ENCODE measurements around the gene WDR43. TPM values are rescaled to one million over a fixed set of nuclear protein-coding genes. Genes with fewer than 3 reads are reported as not detected.

WDR43 gene
- total and polyA plus RNA-seq, 2 donors = 15.6 to 49.0 TPM

DNA sequence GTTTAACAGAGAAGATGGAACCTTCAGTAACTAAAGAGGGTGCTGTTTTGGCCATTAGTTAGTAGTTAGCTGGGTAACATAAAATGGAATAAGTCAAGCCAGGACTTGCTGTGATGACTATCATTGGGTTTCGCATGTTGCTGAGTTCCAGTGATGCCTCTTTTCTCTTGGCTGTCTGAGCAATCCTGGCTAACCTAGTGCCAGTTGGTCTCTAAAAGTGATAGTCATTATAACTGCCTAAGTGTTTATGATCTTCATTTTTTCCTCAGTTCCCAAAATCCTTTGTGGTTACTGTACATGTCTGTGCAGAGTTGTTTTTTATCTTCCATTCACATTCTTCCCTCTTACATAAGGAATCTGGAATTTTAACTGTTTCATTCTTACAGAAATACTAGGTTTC, 33.4 kb downstream of the WDR43 start:
- no peak overlapping the region for H3K27ac ChIP-seq (ENCODE audit: low read depth in 1 of 2, low read length in 1 of 2)
- H3K36me3 ChIP-seq (ENCODE audit: control insufficient read depth in 2 of 2, insufficient read depth in 2 of 2, low read length in 1 of 2) = peaks cover 16 to 87% of the 10 kb centered on the region in 2 donors
- no peaks in the 10 kb centered on the region for H3K4me1 ChIP-seq (ENCODE audit: control insufficient read depth in 2 of 2, insufficient read depth in 2 of 2, low read length in 2 of 2)
- no peak for DNase-seq (ENCODE audit: low read depth in 6 of 9, low spot score in 9 of 9)
- H3K27me3 ChIP-seq (ENCODE audit: control insufficient read depth in 2 of 2, insufficient read depth in 1 of 2, low read length in 1 of 2) = no peaks in the 10 kb centered on the region
- no peak overlapping the region for H3K4me3 ChIP-seq (ENCODE audit: low read length in 2 of 2)
- WGBS = 94% methylated on average over 1 of the region's 1 CpG
- H3K9me3 ChIP-seq (ENCODE audit: control insufficient read depth in 2 of 2, insufficient read depth in 1 of 2, low read length in 1 of 2) = no peaks in the 10 kb centered on the region

- Histone ChIP-seq H3K27me3 (ENCODE audit: control insufficient read depth in 2 of 2, insufficient read depth in 1 of 2, low read length in 1 of 2) (no peaks in the 10 kb centered on the region), H3K36me3 (ENCODE audit: control insufficient read depth in 2 of 2, insufficient read depth in 2 of 2, low read length in 1 of 2) (peaks cover 5 to 86% of the 10 kb centered on the region in 2 donors), H3K27ac (ENCODE audit: low read depth in 1 of 2, low read length in 1 of 2) (no peak overlapping the region), H3K9me3 (ENCODE audit: control insufficient read depth in 2 of 2, insufficient read depth in 1 of 2, low read length in 1 of 2) (no peaks in the 10 kb centered on the region), H3K4me1 (ENCODE audit: control insufficient read depth in 2 of 2, insufficient read depth in 2 of 2, low read length in 2 of 2) (no peaks in the 10 kb centered on the region), H3K4me3 (ENCODE audit: low read length in 2 of 2) (no peak overlapping the region)
- WGBS = 99% methylated on average over 4 of the region's 4 CpGs
- no peak for DNase-seq (ENCODE audit: low read depth in 6 of 9, low spot score in 9 of 9)
These were observed 35.1 kb downstream of the WDR43 start for GRCh38 chr2:28929581-28929980.

DNA sequence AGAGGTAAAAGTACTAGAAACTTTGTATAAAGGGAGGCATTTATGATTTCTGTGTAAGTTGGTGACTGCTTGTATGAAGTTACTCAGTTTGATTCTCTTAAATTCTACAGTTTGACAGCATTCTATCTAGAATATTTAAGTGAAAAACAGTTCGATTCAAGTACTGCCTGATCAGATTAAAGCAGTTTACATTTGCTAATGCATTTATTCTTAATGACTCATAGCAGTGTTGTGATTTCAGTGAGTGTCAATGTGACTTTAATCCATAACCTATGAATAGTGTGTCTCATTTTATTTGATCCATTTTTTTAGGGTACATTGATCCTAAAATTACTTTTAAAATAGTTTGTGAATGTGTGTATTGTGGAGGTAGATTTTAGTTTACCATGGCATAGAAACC, 35.7 kb downstream of the WDR43 start:
- WGBS = 96% methylated on average over 1 of the region's 1 CpG
- peaks cover 0 to 86% of the 10 kb centered on the region in 2 donors for H3K36me3 ChIP-seq (ENCODE audit: control insufficient read depth in 2 of 2, insufficient read depth in 2 of 2, low read length in 1 of 2)

GRCh38 chr2:28934769-28935168, 40.3 kb downstream of the WDR43 start:
- H3K9me3 ChIP-seq (ENCODE audit: control insufficient read depth in 2 of 2, insufficient read depth in 1 of 2, low read length in 1 of 2) = no peaks in the 10 kb centered on the region
- no peak overlapping the region for H3K4me3 ChIP-seq (ENCODE audit: low read length in 2 of 2)
- WGBS = 97% methylated on average over 2 of the region's 2 CpGs
- no peaks in the 10 kb centered on the region for H3K4me1 ChIP-seq (ENCODE audit: control insufficient read depth in 2 of 2, insufficient read depth in 2 of 2, low read length in 2 of 2)
- peaks cover 3 to 73% of the 10 kb centered on the region in 2 donors for H3K36me3 ChIP-seq (ENCODE audit: control insufficient read depth in 2 of 2, insufficient read depth in 2 of 2, low read length in 1 of 2)
- no peak for DNase-seq (ENCODE audit: low read depth in 6 of 9, low spot score in 9 of 9)
- H3K27ac ChIP-seq (ENCODE audit: low read depth in 1 of 2, low read length in 1 of 2) = no peak overlapping the region
- H3K27me3 ChIP-seq (ENCODE audit: control insufficient read depth in 2 of 2, insufficient read depth in 1 of 2, low read length in 1 of 2) = no peaks in the 10 kb centered on the region

More for the DNA sequence above, 35.7 kb downstream of the WDR43 start:
- no peak for DNase-seq (ENCODE audit: low read depth in 6 of 9, low spot score in 9 of 9)
- H3K4me1 ChIP-seq (ENCODE audit: control insufficient read depth in 2 of 2, insufficient read depth in 2 of 2, low read length in 2 of 2) = no peaks in the 10 kb centered on the region
- no peak overlapping the region for H3K4me3 ChIP-seq (ENCODE audit: low read length in 2 of 2)
- no peaks in the 10 kb centered on the region for H3K27me3 ChIP-seq (ENCODE audit: control insufficient read depth in 2 of 2, insufficient read depth in 1 of 2, low read length in 1 of 2)
- H3K9me3 ChIP-seq (ENCODE audit: control insufficient read depth in 2 of 2, insufficient read depth in 1 of 2, low read length in 1 of 2) = no peaks in the 10 kb centered on the region
- no peak overlapping the region for H3K27ac ChIP-seq (ENCODE audit: low read depth in 1 of 2, low read length in 1 of 2)

- H3K27ac ChIP-seq (ENCODE audit: low read depth in 1 of 2, low read length in 1 of 2) = no peak overlapping the region
- no peaks in the 10 kb centered on the region for H3K27me3 ChIP-seq (ENCODE audit: control insufficient read depth in 2 of 2, insufficient read depth in 1 of 2, low read length in 1 of 2)
- DNase-seq (ENCODE audit: low read depth in 6 of 9, low spot score in 9 of 9) = no peak
- H3K4me3 ChIP-seq (ENCODE audit: low read length in 2 of 2) = no peak overlapping the region
- no peaks in the 10 kb centered on the region for H3K4me1 ChIP-seq (ENCODE audit: control insufficient read depth in 2 of 2, insufficient read depth in 2 of 2, low read length in 2 of 2)
- peaks cover 21 to 81% of the 10 kb centered on the region in 2 donors for H3K36me3 ChIP-seq (ENCODE audit: control insufficient read depth in 2 of 2, insufficient read depth in 2 of 2, low read length in 1 of 2)
- WGBS = 97% methylated on average over 3 of the region's 3 CpGs
- H3K9me3 ChIP-seq (ENCODE audit: control insufficient read depth in 2 of 2, insufficient read depth in 1 of 2, low read length in 1 of 2) = no peaks in the 10 kb centered on the region
These were observed 46.5 kb downstream of the WDR43 start for GRCh38 chr2:28941008-28941407.

DNA sequence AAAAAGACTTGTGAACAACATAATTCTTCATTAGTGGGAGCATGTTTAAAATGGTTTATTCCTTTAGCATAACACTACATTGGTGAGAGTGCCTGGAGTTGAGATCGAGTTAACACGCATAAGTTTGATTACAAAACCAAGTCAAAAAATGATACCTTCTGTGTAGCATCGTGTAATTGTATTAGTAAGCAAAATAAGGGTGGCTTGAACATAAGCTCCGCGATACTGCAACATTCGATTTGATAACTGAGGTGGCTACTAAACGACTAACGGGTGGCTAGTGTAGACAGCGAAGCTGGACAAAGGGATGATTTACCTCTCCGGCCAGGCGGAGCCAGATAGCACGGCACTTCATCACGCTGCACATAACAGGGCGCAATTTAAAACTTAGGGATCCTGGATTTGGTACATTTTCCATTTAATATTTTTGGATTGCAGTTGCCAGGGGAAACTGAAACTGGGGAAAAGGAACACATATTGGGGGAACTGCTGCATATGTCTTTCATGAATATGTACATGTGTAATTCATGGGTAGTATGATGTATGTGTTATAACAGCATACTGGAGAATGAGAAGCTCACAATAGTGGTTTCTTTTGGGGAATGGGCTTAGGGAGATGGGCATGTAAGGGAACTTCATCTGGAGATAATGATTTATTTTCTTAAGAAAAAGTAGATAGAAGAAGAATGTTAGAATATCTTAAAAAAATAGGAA, 50.2 kb downstream of the WDR43 start:
- no peak for DNase-seq (ENCODE audit: low read depth in 6 of 9, low spot score in 9 of 9)
- H3K27ac ChIP-seq (ENCODE audit: low read depth in 1 of 2, low read length in 1 of 2) = no peak overlapping the region
- no peak overlapping the region for H3K4me3 ChIP-seq (ENCODE audit: low read length in 2 of 2)
- H3K4me1 ChIP-seq (ENCODE audit: control insufficient read depth in 2 of 2, insufficient read depth in 2 of 2, low read length in 2 of 2) = no peaks in the 10 kb centered on the region
- peaks cover 34 to 80% of the 10 kb centered on the region in 2 donors for H3K36me3 ChIP-seq (ENCODE audit: control insufficient read depth in 2 of 2, insufficient read depth in 2 of 2, low read length in 1 of 2)
- WGBS = 95% methylated on average over 14 of the region's 14 CpGs
- H3K27me3 ChIP-seq (ENCODE audit: control insufficient read depth in 2 of 2, insufficient read depth in 1 of 2, low read length in 1 of 2) = no peaks in the 10 kb centered on the region
- H3K9me3 ChIP-seq (ENCODE audit: control insufficient read depth in 2 of 2, insufficient read depth in 1 of 2, low read length in 1 of 2) = no peaks in the 10 kb centered on the region

GRCh38 chr2:28948160-28948559, 53.7 kb downstream of the WDR43 start:
- Histone ChIP-seq H3K27ac (ENCODE audit: low read depth in 1 of 2, low read length in 1 of 2) (no peak overlapping the region), H3K4me1 (ENCODE audit: control insufficient read depth in 2 of 2, insufficient read depth in 2 of 2, low read length in 2 of 2) (peaks cover 0 to 2% of the 10 kb centered on the region in 2 donors), H3K36me3 (ENCODE audit: control insufficient read depth in 2 of 2, insufficient read depth in 2 of 2, low read length in 1 of 2) (peaks cover 20 to 56% of the 10 kb centered on the region in 2 donors), H3K27me3 (ENCODE audit: control insufficient read depth in 2 of 2, insufficient read depth in 1 of 2, low read length in 1 of 2) (no peaks in the 10 kb centered on the region), H3K9me3 (ENCODE audit: control insufficient read depth in 2 of 2, insufficient read depth in 1 of 2, low read length in 1 of 2) (no peaks in the 10 kb centered on the region), H3K4me3 (ENCODE audit: low read length in 2 of 2) (no peak overlapping the region)
- DNase-seq (ENCODE audit: low read depth in 6 of 9, low spot score in 9 of 9) = no peak
- 98% methylated on average over 2 of the region's 2 CpGs for WGBS

DNA sequence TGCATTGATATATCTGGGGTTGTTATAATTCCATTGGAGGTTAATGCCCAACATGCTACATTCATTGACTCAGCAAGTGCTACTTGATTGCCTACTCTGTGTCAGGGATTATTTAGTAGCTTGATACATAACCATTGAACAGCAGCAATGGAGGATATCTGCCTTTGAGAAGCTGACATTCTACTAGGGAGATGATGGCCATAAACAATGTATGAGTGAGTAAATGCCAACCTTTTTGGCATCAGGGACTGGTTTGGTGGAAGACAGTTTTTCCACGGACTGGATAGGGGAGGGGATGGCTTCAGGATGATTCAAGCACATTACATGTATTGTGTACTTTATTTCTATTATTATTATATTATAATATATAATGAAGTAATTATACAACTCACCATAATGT, 54.7 kb downstream of the WDR43 start:
- WGBS = 100% methylated on average over 1 of the region's 1 CpG
- H3K27me3 ChIP-seq (ENCODE audit: control insufficient read depth in 2 of 2, insufficient read depth in 1 of 2, low read length in 1 of 2) = no peaks in the 10 kb centered on the region
- H3K4me1 ChIP-seq (ENCODE audit: control insufficient read depth in 2 of 2, insufficient read depth in 2 of 2, low read length in 2 of 2) = peaks cover 0 to 2% of the 10 kb centered on the region in 2 donors
- peaks cover 16 to 46% of the 10 kb centered on the region in 2 donors for H3K36me3 ChIP-seq (ENCODE audit: control insufficient read depth in 2 of 2, insufficient read depth in 2 of 2, low read length in 1 of 2)
- H3K4me3 ChIP-seq (ENCODE audit: low read length in 2 of 2) = no peak overlapping the region
- no peak for DNase-seq (ENCODE audit: low read depth in 6 of 9, low spot score in 9 of 9)
- no peaks in the 10 kb centered on the region for H3K9me3 ChIP-seq (ENCODE audit: control insufficient read depth in 2 of 2, insufficient read depth in 1 of 2, low read length in 1 of 2)
- H3K27ac ChIP-seq (ENCODE audit: low read depth in 1 of 2, low read length in 1 of 2) = no peak overlapping the region

- Histone ChIP-seq H3K4me3 (ENCODE audit: low read length in 2 of 2) (no peak overlapping the region), H3K27me3 (ENCODE audit: control insufficient read depth in 2 of 2, insufficient read depth in 1 of 2, low read length in 1 of 2) (no peaks in the 10 kb centered on the region), H3K27ac (ENCODE audit: low read depth in 1 of 2, low read length in 1 of 2) (no peak overlapping the region), H3K9me3 (ENCODE audit: control insufficient read depth in 2 of 2, insufficient read depth in 1 of 2, low read length in 1 of 2) (no peaks in the 10 kb centered on the region), H3K36me3 (ENCODE audit: control insufficient read depth in 2 of 2, insufficient read depth in 2 of 2, low read length in 1 of 2) (peaks cover 16 to 41% of the 10 kb centered on the region in 2 donors), H3K4me1 (ENCODE audit: control insufficient read depth in 2 of 2, insufficient read depth in 2 of 2, low read length in 2 of 2) (peaks cover 0 to 2% of the 10 kb centered on the region in 2 donors)
- 89% methylated on average over 11 of the region's 11 CpGs for WGBS
- no peak for DNase-seq (ENCODE audit: low read depth in 6 of 9, low spot score in 9 of 9)
These were observed 55.3 kb downstream of the WDR43 start for GRCh38 chr2:28949617-28950305.

All from thymus (tissue), 11 donors.